GM18526 (cell line): Measurements from ENCODE around the gene WIPF3.

ENCODE experiments used
- POLR2A ChIP-seq: IDR thresholded peaks from 3 replicates; pipeline ENCODE4 v1.6.1; 2011; ENCODE audit not compliant: insufficient read length; ENCODE audit errors: extremely low read depth

The WIPF3 gene

DNA sequence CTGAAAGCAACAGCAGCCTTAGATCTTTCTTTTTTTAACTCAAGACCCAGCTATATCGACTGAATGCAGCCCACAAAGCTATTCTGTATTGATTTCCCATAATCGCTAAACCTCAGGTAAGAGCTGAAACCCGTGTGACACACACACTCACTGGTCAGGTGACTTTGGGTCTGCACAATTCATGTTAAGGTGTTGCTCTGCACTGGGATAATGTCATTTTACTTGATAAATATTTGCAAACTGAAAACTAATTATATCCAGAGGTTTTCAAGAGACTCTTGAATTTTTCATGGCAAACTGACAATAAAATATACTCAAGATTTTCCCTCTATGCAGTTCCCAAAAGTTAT is 150.2 kb downstream of the WIPF3 start:
- no peak for TF ChIP-seq POLR2A

DNA sequence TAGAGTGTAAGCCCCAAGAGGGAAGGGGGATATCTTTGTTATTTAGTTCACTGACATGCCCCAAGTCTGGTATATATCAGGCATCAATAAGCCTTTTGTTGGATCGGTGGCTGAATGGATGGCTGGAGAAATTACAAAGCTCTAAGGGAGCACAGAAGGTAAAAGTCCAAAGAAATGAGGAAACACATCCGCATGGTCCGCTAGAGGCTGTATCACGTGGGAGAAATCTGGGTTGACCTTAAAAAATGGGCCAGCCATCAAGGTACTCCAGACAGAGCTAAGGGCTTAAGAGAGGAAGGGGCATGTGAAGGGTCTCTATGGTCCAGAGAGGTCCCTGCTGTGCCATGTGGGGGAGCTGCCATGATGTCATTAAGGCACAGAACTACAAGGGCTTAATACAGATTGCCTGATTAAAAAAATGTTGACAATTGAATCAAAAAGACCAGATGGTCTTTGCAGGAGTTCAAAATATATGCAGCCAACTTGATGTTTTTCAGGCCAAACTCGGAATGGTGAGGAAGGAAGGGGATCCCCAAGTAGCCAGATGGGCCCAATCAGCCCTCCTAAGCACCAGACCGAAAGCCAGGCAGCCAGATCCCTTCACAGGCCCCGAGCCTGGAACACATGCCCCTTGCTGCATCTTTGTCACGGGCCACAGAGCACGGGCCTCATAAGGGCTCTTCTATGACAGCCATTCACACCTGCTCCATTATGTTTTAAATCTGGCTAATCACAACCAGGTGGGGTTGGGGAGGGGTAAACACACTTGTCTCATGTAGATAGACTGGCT is 151.4 kb downstream of the WIPF3 start:
- TF ChIP-seq POLR2A: no peak

DNA sequence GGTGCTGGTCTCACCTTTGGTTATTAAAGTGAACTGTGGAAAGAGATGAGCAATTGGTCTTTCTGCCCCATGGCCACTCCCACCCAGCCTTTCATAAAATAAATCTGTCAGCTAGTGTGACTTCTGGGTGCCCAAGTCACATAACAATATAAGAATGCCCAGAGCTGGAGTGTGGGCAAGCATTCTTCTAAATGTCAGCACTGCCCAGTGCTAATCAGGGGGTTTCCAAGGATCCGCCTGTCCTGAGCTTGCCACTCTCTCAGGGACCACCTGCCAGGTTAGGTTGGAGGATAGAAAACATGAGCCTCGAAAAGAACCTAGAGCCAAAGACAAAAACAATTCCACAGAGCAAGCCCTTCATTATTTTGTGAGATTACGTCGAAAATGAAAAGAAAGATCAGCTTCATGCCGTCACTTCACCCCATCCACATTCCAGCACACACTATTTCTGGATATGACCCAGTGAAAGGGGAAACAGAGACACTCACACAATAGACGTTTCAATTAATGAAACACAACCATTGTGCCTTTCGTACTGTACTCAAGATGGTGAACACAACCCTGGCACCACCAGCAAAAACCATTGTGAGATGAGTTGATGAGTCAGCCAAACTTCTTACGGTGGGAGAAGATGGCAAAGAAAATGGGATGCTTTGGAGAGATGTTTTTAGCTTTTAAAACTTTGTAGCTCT is 152.5 kb downstream of the WIPF3 start:
- TF ChIP-seq POLR2A: no peak

DNA sequence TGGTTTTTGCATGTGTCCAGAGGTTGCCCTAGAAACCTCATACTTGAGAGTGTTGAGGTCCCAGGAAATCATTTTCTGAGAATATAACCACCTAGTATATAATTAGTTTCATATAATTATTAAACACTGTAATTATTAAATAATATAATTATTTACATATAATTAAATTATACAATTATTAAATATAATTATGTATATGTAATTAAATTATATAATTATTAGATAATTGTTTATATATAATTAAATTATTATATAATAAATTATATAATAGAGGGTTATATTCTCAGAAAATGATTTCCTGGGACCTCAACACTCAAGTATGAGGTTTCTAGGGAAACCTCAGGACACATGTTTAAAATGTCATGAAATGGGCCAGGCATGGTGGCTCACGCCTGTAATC is 155.7 kb downstream of the WIPF3 start:
- no peak for TF ChIP-seq POLR2A

DNA sequence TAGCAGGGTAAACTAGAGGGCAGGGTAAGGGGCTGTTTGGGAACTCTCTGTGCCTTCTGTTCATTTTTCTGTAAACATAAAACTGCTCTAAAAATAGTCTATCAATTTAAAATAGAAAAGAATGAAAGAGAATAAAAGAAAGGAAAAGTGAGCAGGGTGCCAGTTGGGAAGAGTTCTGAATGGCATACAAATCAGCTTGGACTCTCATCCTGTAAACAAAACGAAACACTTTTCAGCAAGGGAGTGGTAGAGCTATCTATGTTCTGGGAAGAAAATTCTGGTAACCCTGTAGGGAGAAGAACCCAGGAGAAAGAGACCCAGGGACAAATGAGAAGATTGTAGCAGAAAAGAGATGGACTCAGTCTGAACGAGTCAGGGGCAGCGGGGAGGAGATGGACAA is 158.7 kb downstream of the WIPF3 start:
- TF ChIP-seq POLR2A: no peak
